Stimulated activated CD8-positive, alpha-beta memory T cell treated with anti-CD3 and anti-CD28 coated beads, Interleukin-15, amount 100 ng/mL, for 48 hours (primary cell): ENCODE results near the gene KCND2.
"Not testable (repeated sequence)": the region's sequence is repeated elsewhere in the genome, so short reads cannot be mapped to it uniquely, and the experiment has no call there.

ENCODE experiments used
- DNase-seq, 2 donors: peaks; one replicate each; pipeline ENCODE4 v3.0.0-alpha.2; 2020; ENCODE audit warnings: low read depth in 2 of 2

Gene KCND2

DNA sequence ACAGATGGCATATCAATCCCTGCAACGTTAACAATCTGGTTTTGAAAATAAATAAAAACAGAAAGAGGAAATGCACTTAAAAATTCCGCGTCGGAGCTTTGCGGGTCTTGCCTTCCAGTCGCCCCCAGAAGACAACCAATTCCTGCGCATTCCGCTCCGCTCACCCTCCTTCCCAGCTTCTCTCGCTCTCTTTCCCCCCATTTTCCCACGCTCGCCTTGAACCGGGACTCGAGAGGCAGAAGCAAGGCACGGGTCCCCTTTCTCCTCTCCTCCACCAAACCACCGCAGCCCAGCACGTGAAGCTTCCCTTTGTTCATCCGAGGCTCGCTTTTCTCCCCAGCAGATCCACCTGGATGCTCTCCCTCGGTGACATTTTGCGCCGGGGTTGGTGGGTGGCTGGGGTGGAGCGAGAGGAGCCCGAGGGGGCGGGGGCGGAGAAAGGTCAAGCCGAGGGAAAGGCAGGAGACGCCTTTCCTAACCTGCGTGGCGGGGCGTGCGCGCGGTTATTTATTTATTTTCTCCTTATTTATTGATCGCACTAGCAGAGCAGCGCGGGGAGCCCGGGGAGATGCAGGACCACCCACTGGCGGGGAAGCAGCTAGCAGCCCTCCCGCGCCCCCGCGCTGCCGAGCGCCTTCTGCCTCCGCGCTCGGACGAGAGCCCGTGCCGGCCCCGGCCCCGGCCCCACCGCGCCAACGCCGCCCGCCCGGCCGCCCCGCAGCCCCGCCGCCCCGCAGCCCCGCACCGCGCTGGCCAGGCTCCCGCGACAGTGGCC is at the start of gene KCND2:
KCND2 (plus strand) TSS at position 475 of the 775 bp plus-strand sequence.
- DNase-seq, result no peak

DNA sequence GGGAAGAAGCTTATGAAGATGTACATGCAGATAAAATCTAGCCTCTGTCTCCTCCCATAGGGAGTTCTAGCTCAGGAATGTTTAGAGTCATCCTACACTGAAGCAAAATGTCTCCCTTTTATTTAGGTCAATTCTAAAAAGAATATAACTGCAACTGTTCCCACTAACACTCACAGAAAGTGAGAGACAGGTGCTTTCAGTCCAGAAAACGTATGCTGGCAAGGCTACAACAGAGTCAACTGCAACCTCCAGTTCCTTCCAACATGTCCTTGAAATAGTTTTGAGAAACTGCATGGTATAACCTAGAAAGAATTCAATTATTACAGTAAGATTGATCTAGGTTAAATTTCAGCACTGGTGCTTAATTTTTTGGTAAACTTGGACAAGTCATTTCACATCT is 46.8 kb upstream of the KCND2 start:
- no peak for DNase-seq

DNA sequence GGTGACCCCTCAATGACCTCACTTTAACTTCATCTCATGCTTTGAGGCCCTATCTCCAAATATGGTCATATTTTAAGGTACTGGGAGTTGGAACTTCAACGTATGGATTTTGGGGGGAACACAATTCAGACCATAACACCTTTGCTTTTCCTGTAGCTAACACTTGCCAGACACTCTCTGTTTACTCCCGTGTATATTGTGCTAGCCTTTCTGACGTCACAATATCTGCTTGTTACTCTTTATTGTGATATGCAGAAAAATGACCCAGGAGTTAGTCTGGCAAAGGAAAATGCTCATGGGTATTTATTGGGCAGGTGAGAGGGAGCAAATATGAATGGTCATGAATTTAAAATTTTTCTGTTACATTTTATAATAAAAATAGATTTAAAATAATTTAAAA is 45.7 kb upstream of the KCND2 start:
- no peak for DNase-seq

DNA sequence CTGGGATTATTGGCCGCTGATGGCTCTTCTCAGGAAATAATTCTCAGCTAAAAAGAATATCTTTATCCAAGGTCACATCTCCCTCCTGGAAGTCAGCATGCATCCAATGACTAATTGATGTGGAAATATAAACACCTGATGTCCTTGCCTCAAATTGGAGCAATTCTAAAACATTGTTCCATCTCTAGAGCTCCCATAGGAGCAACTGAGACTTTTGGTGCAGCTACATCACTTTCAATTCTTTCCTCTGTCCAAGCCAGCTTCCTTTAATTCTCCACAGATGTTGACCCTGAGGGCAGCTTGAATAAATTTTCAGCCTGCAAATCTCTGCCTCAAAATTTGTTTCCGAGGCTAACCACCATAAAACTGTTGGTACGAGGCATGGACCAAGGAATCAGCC is 43.9 kb upstream of the KCND2 start:
- DNase-seq, result no peak

DNA sequence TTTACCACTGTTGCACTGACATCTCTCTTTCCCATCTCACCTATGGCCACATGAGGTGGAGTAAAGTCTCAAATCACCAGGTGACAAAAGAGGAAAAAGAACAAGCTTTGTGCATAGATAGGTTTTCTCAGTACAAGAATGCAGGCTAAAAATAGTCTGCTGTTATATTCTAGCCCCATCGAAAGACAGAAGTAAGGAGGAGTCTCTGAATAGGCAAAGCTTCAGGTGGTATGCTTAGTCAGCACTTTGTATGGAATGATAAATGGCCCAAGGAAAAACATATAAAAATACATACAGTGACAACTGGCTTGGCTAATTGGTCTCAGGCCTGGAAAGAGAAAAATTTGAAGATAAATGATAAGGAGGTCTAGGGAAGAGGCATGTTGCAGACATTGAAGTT is 39.6 kb upstream of the KCND2 start:
- DNase-seq, result no peak

DNA sequence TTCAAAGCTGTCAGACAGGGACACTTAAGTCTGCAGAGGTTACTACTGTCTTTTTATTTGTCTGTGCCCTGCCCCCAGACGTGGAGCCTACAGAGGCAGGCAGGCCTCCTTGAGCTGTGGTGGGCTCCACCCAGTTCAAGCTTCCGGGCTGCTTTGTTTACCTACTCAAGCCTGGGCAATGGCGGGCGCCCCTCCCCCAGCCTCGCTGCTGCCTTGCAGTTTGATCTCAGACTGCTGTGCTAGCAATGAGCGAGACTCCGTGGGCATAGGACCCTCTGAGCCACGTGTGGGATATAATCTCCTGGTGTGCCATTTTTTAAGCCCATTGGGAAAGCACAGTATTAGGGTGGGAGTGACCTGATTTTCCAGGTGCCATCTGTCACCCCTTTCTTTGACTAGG is 32.6 kb upstream of the KCND2 start:
- not testable (repeated sequence) for DNase-seq

DNA sequence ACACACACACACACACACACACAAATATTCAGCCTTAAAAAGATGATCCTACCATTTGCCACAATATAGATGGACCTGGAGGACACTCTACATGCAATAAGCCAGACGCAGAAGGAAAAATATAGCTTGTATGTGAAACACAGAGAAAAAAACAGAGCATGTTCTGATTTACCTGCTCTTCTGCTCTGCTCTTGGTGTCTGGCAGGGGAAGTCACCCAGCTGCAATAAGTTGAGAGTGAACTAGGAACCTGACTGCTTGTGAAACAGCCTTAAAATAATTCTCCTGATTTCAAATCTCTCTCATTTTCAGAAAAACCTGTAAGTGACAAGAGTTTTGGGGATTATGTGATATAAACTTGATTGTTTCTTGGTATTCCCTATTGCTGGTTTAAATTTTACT is 31.0 kb upstream of the KCND2 start:
- no peak for DNase-seq

DNA sequence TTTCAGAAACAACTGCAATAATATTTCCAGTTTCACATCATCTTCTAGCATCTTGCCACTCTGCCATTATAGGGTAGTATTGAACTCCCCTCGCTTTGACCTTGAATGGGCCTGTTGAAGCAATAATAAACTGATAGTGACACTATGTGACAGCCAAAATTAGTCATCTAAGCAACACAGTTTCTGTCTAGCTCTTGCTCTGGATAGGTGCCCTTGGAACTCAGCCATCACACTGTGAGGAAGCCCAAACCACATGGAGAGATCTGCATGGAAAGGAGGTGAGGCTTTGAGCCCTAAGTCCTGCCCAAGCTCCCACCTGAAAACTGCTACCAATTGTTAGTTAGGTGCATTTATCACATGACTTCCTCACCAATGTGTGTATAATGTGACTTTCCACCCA is 18.1 kb upstream of the KCND2 start:
- DNase-seq, result no peak

DNA sequence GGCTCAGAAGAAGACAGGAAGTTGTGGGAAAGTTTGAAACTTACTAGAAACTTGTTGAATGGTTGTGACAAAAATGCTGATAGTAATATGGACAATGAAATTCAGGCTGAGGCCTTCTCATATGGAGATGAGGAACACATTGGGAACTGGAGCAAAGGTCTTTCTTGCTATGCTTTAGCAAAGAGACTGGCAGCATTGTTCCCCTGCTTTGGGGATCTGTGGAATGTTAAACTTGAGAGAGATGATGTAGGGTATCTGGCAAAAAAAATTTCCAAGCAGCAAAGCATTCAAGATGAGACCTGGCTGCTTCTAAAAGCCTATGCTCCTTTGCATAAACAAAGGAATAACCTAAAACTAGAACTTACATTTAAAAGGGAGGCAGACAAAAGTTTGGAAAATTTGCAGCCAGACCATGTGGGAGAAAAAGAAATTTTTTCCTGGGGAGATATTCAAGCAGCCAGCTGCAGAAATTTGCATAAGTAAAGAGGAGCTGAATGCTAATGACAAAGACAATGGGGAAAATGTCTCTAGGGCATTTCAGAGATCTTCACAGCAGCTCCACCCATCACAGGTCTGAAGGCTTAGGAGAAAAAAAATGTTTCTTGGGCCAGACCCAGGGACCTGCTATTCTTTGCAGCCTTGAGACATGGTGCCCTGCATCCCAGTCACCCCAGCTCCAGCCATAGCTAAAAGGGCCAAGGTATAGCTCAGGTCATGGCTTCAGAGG is 16.5 kb upstream of the KCND2 start:
- DNase-seq, result no peak

DNA sequence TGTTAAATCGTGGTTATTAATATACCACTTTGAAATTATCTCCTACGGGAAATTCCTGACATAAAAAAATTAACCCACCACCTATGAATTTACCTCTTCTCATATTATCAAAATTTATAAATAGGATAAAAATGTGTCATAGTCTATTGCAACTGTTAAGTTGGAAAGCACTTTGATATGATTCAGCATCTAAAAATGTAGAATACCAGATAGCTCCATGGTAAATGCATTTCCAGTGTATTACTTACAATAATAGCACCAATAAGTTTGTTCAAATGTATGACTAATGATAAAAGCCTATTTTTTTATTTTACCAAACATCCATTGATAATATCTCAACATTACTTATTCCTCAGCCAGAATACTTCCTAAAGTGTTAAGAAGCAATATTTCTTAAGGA is 13.6 kb upstream of the KCND2 start:
- no peak for DNase-seq

DNA sequence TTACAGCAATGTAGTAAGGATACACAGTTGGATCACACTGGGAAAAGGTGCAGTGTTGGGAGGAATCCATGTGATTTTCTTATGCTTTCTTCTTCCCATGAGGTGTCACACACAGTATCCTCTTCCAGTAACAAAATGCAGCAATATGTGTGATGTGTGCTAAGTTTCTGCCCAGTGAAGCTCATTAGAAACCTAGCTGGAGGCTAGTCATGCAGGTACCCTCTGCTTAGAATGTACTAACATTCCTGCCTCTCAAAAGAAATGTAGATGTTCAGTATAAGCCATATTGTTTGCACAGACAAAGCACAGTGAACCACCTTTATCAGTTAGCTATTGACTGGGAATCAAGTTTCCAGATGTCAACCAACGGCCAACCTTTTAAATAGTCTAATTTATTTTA is 12.9 kb upstream of the KCND2 start:
- no peak for DNase-seq

DNA sequence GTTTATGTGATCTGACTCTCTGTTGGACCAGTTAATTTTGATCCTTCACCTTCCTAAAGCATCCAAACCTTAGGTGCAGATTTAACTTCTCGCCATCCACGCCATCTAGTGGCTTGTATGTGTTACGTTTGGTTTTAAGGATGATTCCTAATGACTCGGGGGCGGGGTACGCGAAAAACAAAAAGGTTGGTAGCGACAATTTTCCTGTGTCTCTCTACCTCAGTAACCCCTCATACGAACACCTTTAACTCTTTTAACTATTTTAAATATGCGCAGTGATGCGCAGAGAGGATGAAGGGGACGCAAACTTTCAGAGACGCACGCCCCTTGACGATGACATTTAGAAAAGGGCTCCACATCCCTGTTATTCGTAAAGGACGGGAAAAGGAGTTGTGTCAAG is 714 bp upstream of the KCND2 start:
- DNase-seq, result no peak

DNA sequence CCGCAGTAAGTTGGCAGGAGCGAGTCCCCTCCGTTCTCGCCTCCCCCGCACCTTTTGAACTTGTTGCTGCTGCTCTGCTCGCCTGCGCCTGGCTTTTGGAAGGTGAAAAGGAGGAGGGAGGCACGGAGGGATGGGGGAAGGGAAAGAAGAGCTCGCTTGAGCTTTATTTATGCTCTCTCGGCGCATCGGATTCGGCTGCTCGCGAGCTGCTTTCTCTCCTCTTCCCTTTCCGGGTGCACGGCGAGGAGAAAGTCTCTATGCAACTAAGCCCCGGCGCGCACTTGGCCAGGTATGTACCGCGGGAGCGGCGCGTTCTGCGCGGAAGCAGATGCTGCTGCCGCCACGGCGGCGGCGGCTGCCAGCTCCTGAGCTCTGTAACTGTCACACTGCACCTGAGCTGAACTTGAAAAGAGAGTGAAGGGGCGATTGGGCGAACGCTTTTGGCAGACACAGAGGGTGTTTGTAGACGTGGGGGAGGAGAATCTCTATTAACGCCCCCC is 551 bp downstream of the KCND2 start:
- no peak for DNase-seq

DNA sequence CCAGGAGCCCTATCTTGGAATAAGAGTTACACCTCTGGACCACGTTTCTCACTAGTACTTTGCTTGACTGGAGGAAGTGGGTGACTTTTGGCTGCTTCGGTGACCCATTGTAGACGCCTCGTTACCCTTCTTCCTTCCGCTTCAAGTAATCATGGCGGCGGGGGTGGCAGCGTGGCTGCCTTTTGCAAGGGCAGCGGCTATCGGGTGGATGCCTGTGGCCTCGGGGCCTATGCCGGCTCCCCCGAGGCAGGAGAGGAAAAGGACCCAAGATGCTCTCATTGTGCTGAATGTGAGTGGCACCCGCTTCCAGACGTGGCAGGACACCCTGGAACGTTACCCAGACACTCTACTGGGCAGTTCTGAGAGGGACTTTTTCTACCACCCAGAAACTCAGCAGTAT is 1.5 kb downstream of the KCND2 start:
- no peak for DNase-seq

DNA sequence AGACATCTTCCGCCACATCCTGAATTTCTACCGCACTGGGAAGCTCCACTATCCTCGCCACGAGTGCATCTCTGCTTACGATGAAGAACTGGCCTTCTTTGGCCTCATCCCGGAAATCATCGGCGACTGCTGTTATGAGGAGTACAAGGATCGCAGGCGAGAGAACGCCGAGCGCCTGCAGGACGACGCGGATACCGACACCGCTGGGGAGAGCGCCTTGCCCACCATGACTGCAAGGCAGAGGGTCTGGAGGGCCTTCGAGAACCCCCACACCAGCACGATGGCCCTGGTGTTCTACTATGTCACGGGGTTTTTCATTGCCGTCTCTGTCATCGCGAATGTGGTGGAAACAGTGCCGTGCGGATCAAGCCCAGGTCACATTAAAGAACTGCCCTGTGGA is 1.9 kb downstream of the KCND2 start:
- no peak for DNase-seq

DNA sequence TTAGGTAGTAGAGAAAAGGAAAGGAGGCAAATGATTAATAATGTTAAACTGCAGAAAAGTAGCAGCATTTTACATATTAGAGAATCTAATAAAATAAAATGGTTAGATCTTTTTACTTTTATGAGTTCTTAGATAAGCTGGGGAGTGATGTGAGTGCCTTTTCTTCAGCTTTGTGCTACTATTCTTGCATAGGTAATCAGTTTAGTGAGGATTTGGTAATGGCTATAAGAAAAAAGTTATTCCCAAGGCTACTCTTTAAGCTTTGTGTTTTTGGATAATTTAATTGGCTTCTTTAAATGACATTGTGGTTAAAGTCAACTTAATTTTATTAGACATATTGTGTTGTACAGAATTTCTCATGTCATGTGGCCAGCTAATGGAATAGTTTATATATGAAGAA is 3.7 kb downstream of the KCND2 start:
- no peak for DNase-seq

DNA sequence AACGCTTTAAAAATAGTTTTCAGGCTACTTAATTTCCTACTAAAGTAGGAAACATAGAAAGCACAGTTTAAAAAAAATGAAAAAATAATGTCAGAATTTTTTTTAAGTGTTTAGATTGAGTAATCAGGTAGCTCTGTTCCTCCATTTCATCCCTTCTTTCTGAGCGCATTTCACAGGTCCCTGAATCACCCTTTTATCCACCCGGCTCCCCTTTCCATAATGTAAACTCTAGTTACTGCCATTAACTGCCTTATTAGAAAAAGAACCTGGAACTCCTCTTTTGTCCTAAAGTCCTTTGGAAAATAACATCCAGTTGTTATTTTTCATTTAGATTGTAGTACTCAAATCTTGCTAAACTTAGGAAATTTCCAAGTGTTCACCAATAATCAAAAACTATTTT is 5.8 kb downstream of the KCND2 start:
- no peak for DNase-seq

DNA sequence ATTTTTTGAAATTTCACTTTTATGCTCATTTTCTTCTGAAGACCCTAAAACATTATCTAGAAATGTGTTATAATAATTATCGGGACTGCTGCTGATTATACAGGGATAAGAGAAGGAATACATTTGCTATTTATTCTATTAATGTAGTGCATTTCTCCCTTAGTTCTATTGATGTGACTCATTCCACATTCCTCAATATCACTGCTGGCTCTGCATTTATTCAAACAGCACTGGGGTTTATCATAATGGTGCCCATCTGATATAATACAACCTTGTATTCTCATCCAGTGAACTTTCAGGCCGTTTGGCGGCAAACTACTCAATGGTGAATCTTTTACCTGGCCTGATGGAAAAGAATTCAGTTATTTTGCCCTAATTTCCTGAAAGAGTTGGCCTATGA is 7.8 kb downstream of the KCND2 start:
- no peak for DNase-seq

DNA sequence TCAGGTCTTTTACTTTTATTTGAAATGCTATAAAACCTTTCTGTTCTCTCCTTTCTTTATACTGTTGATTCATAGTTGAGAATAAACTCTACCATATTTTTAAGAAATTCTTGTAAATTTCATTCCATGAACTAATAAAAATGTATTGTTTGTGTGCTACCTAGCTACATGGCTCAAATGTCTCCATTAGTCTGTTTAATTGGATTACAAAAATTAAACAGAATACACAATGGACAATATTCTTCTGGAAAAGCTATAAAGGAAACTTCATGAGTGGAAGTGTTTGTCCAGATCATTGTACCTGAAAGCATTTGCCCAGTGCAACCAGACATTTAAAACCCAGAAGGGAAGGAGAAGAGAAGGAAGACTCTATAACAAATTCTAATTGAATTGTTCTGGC is 20.1 kb downstream of the KCND2 start:
- no peak for DNase-seq

DNA sequence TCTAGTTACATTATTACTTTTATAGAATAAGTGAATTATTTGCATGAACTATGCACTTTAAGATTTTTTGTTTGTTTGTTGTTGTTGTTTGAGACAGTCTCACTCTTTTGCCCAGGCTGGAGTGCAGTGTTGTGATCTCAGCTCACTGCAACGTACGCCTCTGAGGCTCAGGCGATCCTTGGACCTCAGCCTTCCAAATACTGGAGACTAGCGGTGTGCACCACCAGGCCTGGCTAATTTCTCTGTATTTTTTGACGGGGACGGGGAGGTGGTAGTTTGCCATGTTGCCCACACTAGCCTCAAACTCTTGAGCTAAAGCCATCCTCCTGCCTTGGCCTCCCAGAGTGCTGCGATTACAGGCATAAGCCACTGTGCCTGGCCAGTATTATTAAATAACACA is 29.2 kb downstream of the KCND2 start:
- DNase-seq, result no peak

DNA sequence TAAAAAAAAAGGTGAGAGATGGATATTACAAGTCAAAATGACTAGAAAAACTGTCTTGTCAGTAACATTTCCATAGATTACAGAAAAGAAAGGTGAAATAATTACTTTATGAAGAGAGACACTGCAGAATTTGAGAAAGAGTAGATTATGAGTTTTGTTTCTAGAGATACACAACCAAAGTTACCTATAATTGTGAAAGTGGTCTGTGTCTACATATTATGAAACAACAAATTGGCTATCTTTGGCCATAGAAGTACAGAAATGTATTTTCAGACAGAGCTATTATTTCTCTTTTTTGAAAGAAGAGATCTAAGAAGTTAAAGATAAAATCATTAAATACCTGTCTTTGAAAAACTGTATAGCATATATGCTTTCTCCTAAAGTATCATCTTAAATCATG is 30.1 kb downstream of the KCND2 start:
- DNase-seq, result no peak

DNA sequence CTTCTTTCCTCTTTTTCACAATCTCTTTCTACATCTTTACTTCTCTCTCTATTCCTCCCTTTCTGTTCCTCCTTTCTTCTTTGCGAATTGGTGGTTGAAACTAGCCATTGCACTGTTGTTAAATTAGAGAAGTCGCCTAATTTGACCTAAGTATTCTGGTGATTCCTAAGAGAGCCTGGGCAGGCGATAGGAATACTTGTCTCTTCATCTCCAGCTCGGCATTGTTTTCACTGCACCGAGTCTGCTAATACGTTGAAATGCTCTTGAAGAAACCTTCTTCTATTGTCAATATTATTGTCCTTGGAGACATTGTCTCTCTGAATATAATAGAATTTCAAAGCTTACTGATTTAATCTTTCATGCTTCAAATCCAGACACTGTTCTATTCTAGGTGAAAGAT is 31.7 kb downstream of the KCND2 start:
- no peak for DNase-seq

DNA sequence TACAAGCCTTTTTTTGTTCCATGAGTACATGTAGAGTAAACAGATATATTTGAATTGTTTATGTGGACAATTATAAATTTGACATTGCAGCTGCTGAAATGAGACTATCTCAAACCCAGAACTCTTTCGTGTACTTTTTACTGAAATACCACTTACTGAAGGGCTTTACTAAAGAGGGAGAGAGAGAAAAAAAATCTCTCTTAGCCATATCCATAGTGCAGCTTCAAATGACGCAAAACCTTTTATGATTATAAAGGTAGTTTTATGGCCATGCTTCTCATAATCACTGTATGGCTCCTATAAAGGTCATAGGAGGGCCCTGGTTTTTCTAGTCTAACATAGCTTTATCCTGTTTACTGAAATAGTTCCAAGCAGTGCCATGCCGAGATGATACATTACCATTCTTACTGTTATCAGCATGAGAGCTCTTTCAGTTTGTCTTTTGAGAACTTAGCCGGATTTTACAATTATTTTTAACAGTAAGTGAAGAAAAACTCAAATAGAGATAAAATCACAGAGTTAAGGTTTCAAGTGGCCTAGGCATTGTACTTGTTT is 35.1 kb downstream of the KCND2 start:
- DNase-seq, result no peak
